ENCODE measurements around the gene LPCAT2. TPM values are rescaled to one million over a fixed set of nuclear protein-coding genes. Genes with fewer than 3 reads are reported as not detected.

Gene LPCAT2
- polyA plus RNA-seq, 1 donor: 6.1 TPM

GRCh38 chr16:55526441-55526840, 17.6 kb downstream of the LPCAT2 start:
- Histone ChIP-seq H3K27ac (ENCODE audit: low read length) (no peak overlapping the region), H3K9me3 (ENCODE audit: control insufficient read depth, low read depth, low read length) (no peaks in the 10 kb centered on the region), H3K4me3 (ENCODE audit: low read length) (no peak overlapping the region), H3K27me3 (ENCODE audit: control insufficient read depth, insufficient read depth, low read length) (no peaks in the 10 kb centered on the region), H3K36me3 (ENCODE audit: control insufficient read depth, insufficient read depth, low read length) (no peaks in the 10 kb centered on the region), H3K4me1 (ENCODE audit: control insufficient read depth, insufficient read depth, low read length) (no peaks in the 10 kb centered on the region)
- WGBS (ENCODE audit: insufficient coverage, low lambda C conversion rate): 65% methylated on average over 2 of the region's 2 CpGs
- no peak for DNase-seq

GRCh38 chr16:55527885-55528284, 19.0 kb downstream of the LPCAT2 start:
- Histone ChIP-seq H3K27ac (ENCODE audit: low read length) (no peak overlapping the region), H3K27me3 (ENCODE audit: control insufficient read depth, insufficient read depth, low read length) (no peaks in the 10 kb centered on the region), H3K4me1 (ENCODE audit: control insufficient read depth, insufficient read depth, low read length) (no peaks in the 10 kb centered on the region), H3K36me3 (ENCODE audit: control insufficient read depth, insufficient read depth, low read length) (no peaks in the 10 kb centered on the region), H3K4me3 (ENCODE audit: low read length) (no peak overlapping the region), H3K9me3 (ENCODE audit: control insufficient read depth, low read depth, low read length) (no peaks in the 10 kb centered on the region)
- DNase-seq: no peak

DNA sequence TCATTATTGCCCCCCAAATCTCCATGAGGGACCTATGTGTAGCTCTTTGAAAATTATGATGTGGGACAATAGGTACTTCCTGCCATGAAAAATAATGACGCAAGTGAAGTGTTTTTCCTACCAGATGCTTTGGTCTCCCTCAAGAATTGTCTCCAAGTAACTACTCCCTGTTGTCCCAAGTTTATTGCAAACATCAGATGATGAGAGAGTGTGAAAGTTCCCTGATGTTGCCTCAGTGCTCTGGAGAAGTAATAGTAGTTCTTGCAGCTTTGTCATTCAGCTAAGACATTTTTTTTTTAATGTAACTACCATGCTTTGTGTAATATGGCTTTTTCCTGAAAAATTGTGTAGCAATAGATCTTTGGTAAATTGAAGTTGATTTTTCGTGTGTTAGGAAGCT, 20.1 kb downstream of the LPCAT2 start:
- Histone ChIP-seq H3K4me1 (ENCODE audit: control insufficient read depth, insufficient read depth, low read length) (no peaks in the 10 kb centered on the region), H3K27ac (ENCODE audit: low read length) (no peak overlapping the region), H3K9me3 (ENCODE audit: control insufficient read depth, low read depth, low read length) (no peaks in the 10 kb centered on the region), H3K27me3 (ENCODE audit: control insufficient read depth, insufficient read depth, low read length) (no peaks in the 10 kb centered on the region), H3K4me3 (ENCODE audit: low read length) (no peak overlapping the region), H3K36me3 (ENCODE audit: control insufficient read depth, insufficient read depth, low read length) (no peaks in the 10 kb centered on the region)
- DNase-seq: no peak
- WGBS (ENCODE audit: insufficient coverage, low lambda C conversion rate): 55% methylated on average over 1 of the region's 2 CpGs

DNA sequence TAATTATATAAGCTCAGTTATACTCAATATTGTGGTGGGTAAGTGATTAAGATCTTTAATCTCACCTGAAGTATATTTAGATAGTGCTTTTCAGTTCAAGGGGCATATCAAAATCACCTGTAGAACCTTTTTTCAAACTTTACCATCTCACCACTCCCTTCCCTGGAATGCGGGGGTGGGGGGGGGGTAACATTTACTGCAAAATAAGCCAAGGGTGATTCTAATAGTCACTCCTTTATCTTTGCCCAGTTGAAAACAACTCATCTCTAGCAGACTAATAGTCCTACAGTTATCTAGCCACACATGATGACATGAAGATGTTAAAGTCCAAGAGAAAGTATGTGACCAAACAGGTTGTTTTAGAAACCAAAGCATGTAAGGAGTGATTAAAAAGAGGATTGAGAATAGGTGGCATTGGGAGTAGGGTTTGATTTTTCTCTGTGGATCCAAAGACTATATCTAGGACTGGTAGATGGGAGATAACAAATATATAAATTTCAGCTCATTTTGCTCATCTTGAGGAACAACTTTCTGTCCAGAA, 21.5 kb downstream of the LPCAT2 start:
- H3K9me3 ChIP-seq (ENCODE audit: control insufficient read depth, low read depth, low read length): no peaks in the 10 kb centered on the region
- no peaks in the 10 kb centered on the region for H3K27me3 ChIP-seq (ENCODE audit: control insufficient read depth, insufficient read depth, low read length)
- no peaks in the 10 kb centered on the region for H3K36me3 ChIP-seq (ENCODE audit: control insufficient read depth, insufficient read depth, low read length)
- H3K4me1 ChIP-seq (ENCODE audit: control insufficient read depth, insufficient read depth, low read length): no peaks in the 10 kb centered on the region
- H3K27ac ChIP-seq (ENCODE audit: low read length): no peak overlapping the region
- no CpG with 5 or more reads among the region's 1 CpG for WGBS (ENCODE audit: insufficient coverage, low lambda C conversion rate)
- no peak overlapping the region for H3K4me3 ChIP-seq (ENCODE audit: low read length)
- DNase-seq: peak; percentile 32 to 50

DNA sequence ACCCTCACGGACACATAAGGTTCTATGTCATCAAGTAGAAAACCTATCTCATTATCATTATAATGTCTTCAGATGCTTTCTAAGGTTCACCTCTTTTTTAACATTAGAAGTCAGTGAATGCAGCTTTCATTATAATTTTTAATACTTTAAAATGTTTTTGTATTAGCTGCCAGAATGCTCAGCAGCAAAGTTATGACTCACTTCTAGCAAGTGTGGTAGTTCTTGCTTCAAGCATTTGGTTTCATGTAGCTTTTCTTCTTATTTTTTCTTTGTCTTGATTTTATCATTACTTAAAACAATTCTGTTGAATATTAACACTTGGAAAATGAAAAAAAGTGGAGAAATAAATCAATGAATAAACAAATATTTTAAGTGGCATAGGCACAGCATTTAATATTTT, 23.4 kb downstream of the LPCAT2 start:
- no peaks in the 10 kb centered on the region for H3K4me1 ChIP-seq (ENCODE audit: control insufficient read depth, insufficient read depth, low read length)
- H3K9me3 ChIP-seq (ENCODE audit: control insufficient read depth, low read depth, low read length): no peaks in the 10 kb centered on the region
- no peak overlapping the region for H3K27ac ChIP-seq (ENCODE audit: low read length)
- H3K27me3 ChIP-seq (ENCODE audit: control insufficient read depth, insufficient read depth, low read length): no peaks in the 10 kb centered on the region
- DNase-seq: no peak
- no peaks in the 10 kb centered on the region for H3K36me3 ChIP-seq (ENCODE audit: control insufficient read depth, insufficient read depth, low read length)
- no CpG with 5 or more reads among the region's 1 CpG for WGBS (ENCODE audit: insufficient coverage, low lambda C conversion rate)
- H3K4me3 ChIP-seq (ENCODE audit: low read length): no peak overlapping the region

DNA sequence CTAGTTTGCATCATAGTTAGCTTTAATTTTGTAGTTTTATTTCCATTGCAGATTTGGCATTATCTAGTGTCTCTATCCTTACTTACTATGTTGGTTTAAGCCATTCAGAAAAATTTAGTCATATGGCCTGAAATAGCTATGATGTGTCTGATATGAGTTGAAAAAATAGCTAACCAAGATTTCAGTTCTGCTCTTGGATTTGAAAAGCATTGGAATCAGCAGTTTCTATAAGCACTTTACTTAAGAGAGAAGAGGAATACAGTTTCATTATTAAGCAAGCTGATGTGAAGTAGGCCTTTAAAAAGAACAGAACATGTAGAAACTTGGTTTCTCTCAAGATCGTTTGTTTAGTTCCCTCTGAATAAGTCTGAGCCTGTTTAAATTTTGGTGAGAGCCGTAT, 25.9 kb downstream of the LPCAT2 start:
- H3K9me3 ChIP-seq (ENCODE audit: control insufficient read depth, low read depth, low read length): no peaks in the 10 kb centered on the region
- no peaks in the 10 kb centered on the region for H3K27me3 ChIP-seq (ENCODE audit: control insufficient read depth, insufficient read depth, low read length)
- H3K36me3 ChIP-seq (ENCODE audit: control insufficient read depth, insufficient read depth, low read length): no peaks in the 10 kb centered on the region
- no peak for DNase-seq
- no peak overlapping the region for H3K27ac ChIP-seq (ENCODE audit: low read length)
- WGBS (ENCODE audit: insufficient coverage, low lambda C conversion rate): no CpG with 5 or more reads among the region's 2 CpGs
- H3K4me3 ChIP-seq (ENCODE audit: low read length): no peak overlapping the region
- no peaks in the 10 kb centered on the region for H3K4me1 ChIP-seq (ENCODE audit: control insufficient read depth, insufficient read depth, low read length)

DNA sequence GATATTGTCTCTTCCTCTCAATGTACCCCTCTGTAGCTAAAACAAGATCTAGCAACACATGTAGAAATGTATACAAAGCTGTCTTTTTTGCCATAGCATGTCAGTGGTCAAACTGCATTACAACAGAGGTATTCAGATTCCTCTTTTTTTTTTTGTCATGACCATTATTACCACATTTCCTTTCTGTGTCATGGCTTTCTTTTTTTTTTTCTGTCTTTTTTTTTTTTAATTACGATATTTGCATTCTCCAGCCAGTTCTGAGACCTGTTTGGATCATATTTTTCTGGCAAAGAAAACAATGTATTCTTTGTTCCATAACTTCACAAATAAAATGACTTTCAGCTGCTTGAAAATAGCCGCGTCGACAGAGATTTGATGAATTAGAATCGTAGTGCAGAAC, 30.2 kb downstream of the LPCAT2 start:
- Histone ChIP-seq H3K4me1 (ENCODE audit: control insufficient read depth, insufficient read depth, low read length) (no peaks in the 10 kb centered on the region), H3K9me3 (ENCODE audit: control insufficient read depth, low read depth, low read length) (no peaks in the 10 kb centered on the region), H3K4me3 (ENCODE audit: low read length) (no peak overlapping the region), H3K27ac (ENCODE audit: low read length) (no peak overlapping the region), H3K27me3 (ENCODE audit: control insufficient read depth, insufficient read depth, low read length) (no peaks in the 10 kb centered on the region), H3K36me3 (ENCODE audit: control insufficient read depth, insufficient read depth, low read length) (no peaks in the 10 kb centered on the region)
- WGBS (ENCODE audit: insufficient coverage, low lambda C conversion rate): 70% methylated on average over 5 of the region's 5 CpGs
- DNase-seq: no peak

- WGBS (ENCODE audit: insufficient coverage, low lambda C conversion rate): no CpG with 5 or more reads among the region's 1 CpG
- Histone ChIP-seq H3K4me3 (ENCODE audit: low read length) (no peak overlapping the region), H3K27me3 (ENCODE audit: control insufficient read depth, insufficient read depth, low read length) (no peaks in the 10 kb centered on the region), H3K9me3 (ENCODE audit: control insufficient read depth, low read depth, low read length) (no peaks in the 10 kb centered on the region), H3K4me1 (ENCODE audit: control insufficient read depth, insufficient read depth, low read length) (no peaks in the 10 kb centered on the region), H3K36me3 (ENCODE audit: control insufficient read depth, insufficient read depth, low read length) (no peaks in the 10 kb centered on the region), H3K27ac (ENCODE audit: low read length) (no peak overlapping the region)
- no peak for DNase-seq
Observed at GRCh38 chr16:55539488-55539887, 30.6 kb downstream of the LPCAT2 start.

GRCh38 chr16:55540221-55540620, 31.3 kb downstream of the LPCAT2 start:
- no peak for DNase-seq
- no CpG with 5 or more reads among the region's 1 CpG for WGBS (ENCODE audit: insufficient coverage, low lambda C conversion rate)
- Histone ChIP-seq H3K4me1 (ENCODE audit: control insufficient read depth, insufficient read depth, low read length) (no peaks in the 10 kb centered on the region), H3K36me3 (ENCODE audit: control insufficient read depth, insufficient read depth, low read length) (no peaks in the 10 kb centered on the region), H3K27ac (ENCODE audit: low read length) (no peak overlapping the region), H3K27me3 (ENCODE audit: control insufficient read depth, insufficient read depth, low read length) (no peaks in the 10 kb centered on the region), H3K4me3 (ENCODE audit: low read length) (no peak overlapping the region), H3K9me3 (ENCODE audit: control insufficient read depth, low read depth, low read length) (no peaks in the 10 kb centered on the region)

- WGBS (ENCODE audit: insufficient coverage, low lambda C conversion rate): no CpG with 5 or more reads among the region's 1 CpG
- DNase-seq: no peak
Observed at GRCh38 chr16:55542459-55543082, 33.7 kb downstream of the LPCAT2 start.

GRCh38 chr16:55543472-55543871, 34.6 kb downstream of the LPCAT2 start:
- no CpG with 5 or more reads among the region's 2 CpGs for WGBS (ENCODE audit: insufficient coverage, low lambda C conversion rate)
- no peaks in the 10 kb centered on the region for H3K27me3 ChIP-seq (ENCODE audit: control insufficient read depth, insufficient read depth, low read length)
- H3K36me3 ChIP-seq (ENCODE audit: control insufficient read depth, insufficient read depth, low read length): no peaks in the 10 kb centered on the region
- H3K4me3 ChIP-seq (ENCODE audit: low read length): no peak overlapping the region
- DNase-seq: no peak
- no peaks in the 10 kb centered on the region for H3K9me3 ChIP-seq (ENCODE audit: control insufficient read depth, low read depth, low read length)
- H3K27ac ChIP-seq (ENCODE audit: low read length): no peak overlapping the region
- H3K4me1 ChIP-seq (ENCODE audit: control insufficient read depth, insufficient read depth, low read length): no peaks in the 10 kb centered on the region

More at GRCh38 chr16:55542459-55543082, 33.7 kb downstream of the LPCAT2 start:
- Histone ChIP-seq H3K4me3 (ENCODE audit: low read length) (no peak overlapping the region), H3K4me1 (ENCODE audit: control insufficient read depth, insufficient read depth, low read length) (no peaks in the 10 kb centered on the region), H3K27ac (ENCODE audit: low read length) (no peak overlapping the region), H3K9me3 (ENCODE audit: control insufficient read depth, low read depth, low read length) (no peaks in the 10 kb centered on the region), H3K36me3 (ENCODE audit: control insufficient read depth, insufficient read depth, low read length) (no peaks in the 10 kb centered on the region), H3K27me3 (ENCODE audit: control insufficient read depth, insufficient read depth, low read length) (no peaks in the 10 kb centered on the region)

All from large intestine (tissue), 3 donors.